ENCODE data around the gene RASL10B.

RASL10B gene

GRCh38 chr17:35717475-35717874, 14.0 kb upstream of the RASL10B start:
- DNase-seq: no peak

GRCh38 chr17:35723735-35724134, 7.7 kb upstream of the RASL10B start:
- no peak for DNase-seq

GRCh38 chr17:35725058-35725457, 6.4 kb upstream of the RASL10B start:
- DNase-seq: no peak

GRCh38 chr17:35725802-35726126, 5.7 kb upstream of the RASL10B start:
- no peak for DNase-seq

GRCh38 chr17:35726127-35726952, 5.1 kb upstream of the RASL10B start:
- DNase-seq: no peak

- no peak for DNase-seq
Observed at GRCh38 chr17:35726953-35727460, 4.4 kb upstream of the RASL10B start.

- no peak for DNase-seq
Observed at GRCh38 chr17:35727635-35728034, 3.8 kb upstream of the RASL10B start.

- DNase-seq: no peak
Observed at GRCh38 chr17:35728551-35728950, 2.9 kb upstream of the RASL10B start.

GRCh38 chr17:35729405-35729833, 2.0 kb upstream of the RASL10B start:
- DNase-seq: no peak

GRCh38 chr17:35730400-35731005, 936 bp upstream of the RASL10B start:
- DNase-seq: no peak

- no peak for DNase-seq
Observed at GRCh38 chr17:35731917-35732805, 722 bp downstream of the RASL10B start.

- DNase-seq: no peak
Observed at GRCh38 chr17:35732806-35733136, 1.3 kb downstream of the RASL10B start.

GRCh38 chr17:35733366-35733765, 1.9 kb downstream of the RASL10B start:
- DNase-seq: no peak

GRCh38 chr17:35734396-35734795, 3.0 kb downstream of the RASL10B start:
- DNase-seq: no peak

GRCh38 chr17:35735036-35735805, 3.8 kb downstream of the RASL10B start:
- DNase-seq: no peak

- DNase-seq: no peak
Observed at GRCh38 chr17:35736236-35736635, 4.8 kb downstream of the RASL10B start.

GRCh38 chr17:35738519-35739133, 7.2 kb downstream of the RASL10B start:
- DNase-seq: no peak

GRCh38 chr17:35740216-35740615, 8.8 kb downstream of the RASL10B start:
- DNase-seq: no peak

GRCh38 chr17:35740997-35741931, 9.8 kb downstream of the RASL10B start:
- DNase-seq: no peak

- no peak for DNase-seq
Observed at GRCh38 chr17:35742496-35742895, 11.1 kb downstream of the RASL10B start.

GRCh38 chr17:35742896-35743477, 11.5 kb downstream of the RASL10B start:
- no peak for DNase-seq

All from effector CD8-positive, alpha-beta T cell (primary cell).